GM23338 (cell line): Measurements from ENCODE around the gene GRK5.

Source experiments
- CREB1 ChIP-seq: fragments of 250-450 bp; sonication (Bioruptor Pico); IDR thresholded peaks from 2 replicates; pipeline ENCODE4 v1.5.0; 2020; ENCODE audit warnings: low read depth, mild to moderate bottlenecking, moderate library complexity
- CTCF ChIP-seq, 2 experiments: fragments of 200-600 bp in 1 of 2; sonication (generic) in 1 of 2; conservative IDR thresholded peaks; 2 replicates each; pipeline versions ENCODE4 v1.5.1 to v1.6.1; 2016 to 2017; ENCODE audit warnings: antibody characterized with exemption in 2 of 2, low read depth in 2 of 2, mild to moderate bottlenecking in 2 of 2, moderate library complexity in 1 of 2
- EZH2 ChIP-seq: fragments of 200-600 bp; sonication (generic); IDR thresholded peaks from one replicate; pipeline ENCODE4 v1.8.0; 2017; ENCODE audit warnings: antibody characterized with exemption, mild to moderate bottlenecking, low read depth; ENCODE audit not compliant: unreplicated experiment
- EZH2phosphoT487 ChIP-seq: fragments of 200-600 bp; sonication (generic); IDR thresholded peaks from one replicate; pipeline ENCODE4 v1.8.1; 2018; ENCODE audit warnings: antibody characterized with exemption; ENCODE audit not compliant: unreplicated experiment
- POLR2AphosphoS5 ChIP-seq: IDR thresholded peaks from 2 replicates; pipeline ENCODE4 v1.6.1; 2016; ENCODE audit warnings: antibody characterized with exemption, low read depth
- REST ChIP-seq: IDR thresholded peaks from one replicate; pipeline ENCODE4 v1.6.1; 2018; ENCODE audit warnings: antibody characterized with exemption; ENCODE audit not compliant: unreplicated experiment
- ZNF114 ChIP-seq: fragments of 250-450 bp; sonication (Bioruptor Pico); IDR thresholded peaks from 2 replicates; pipeline ENCODE4 v1.5.0; 2020; ENCODE audit warnings: mild to moderate bottlenecking, moderate library complexity
- TF ChIP-seq, protein P1 (sequence below): IDR thresholded peaks from 2 replicates; pipeline ENCODE4 v1.6.1; 2016; ENCODE audit warnings: antibody characterized with exemption

GRCh38 chr10:119285495-119286267 is 78.3 kb downstream of the GRK5 start:
- no peak for TF ChIP-seq CTCF (conservative IDR thresholded peaks at IDR 0.05; ENCODE audit: low read depth in 2 of 2)
- no peak for TF ChIP-seq POLR2AphosphoS5
- no peak for TF ChIP-seq REST
- TF ChIP-seq, protein P1, sequence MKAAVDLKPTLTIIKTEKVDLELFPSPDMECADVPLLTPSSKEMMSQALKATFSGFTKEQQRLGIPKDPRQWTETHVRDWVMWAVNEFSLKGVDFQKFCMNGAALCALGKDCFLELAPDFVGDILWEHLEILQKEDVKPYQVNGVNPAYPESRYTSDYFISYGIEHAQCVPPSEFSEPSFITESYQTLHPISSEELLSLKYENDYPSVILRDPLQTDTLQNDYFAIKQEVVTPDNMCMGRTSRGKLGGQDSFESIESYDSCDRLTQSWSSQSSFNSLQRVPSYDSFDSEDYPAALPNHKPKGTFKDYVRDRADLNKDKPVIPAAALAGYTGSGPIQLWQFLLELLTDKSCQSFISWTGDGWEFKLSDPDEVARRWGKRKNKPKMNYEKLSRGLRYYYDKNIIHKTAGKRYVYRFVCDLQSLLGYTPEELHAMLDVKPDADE, result no peak
- TF ChIP-seq EZH2, result no peak
- TF ChIP-seq EZH2phosphoT487, result no peak
- no peak for TF ChIP-seq CREB1 (CRISPR knock-in tag)
- no peak for TF ChIP-seq ZNF114 (CRISPR knock-in tag)
